IPS-NIHi11 (cell line): ENCODE data around the gene ADARB1.

ENCODE experiments used
- DNase-seq: peaks from one replicate; pipeline ENCODE4 v3.0.0; 2012; ENCODE audit warnings: mixed read lengths, low spot score

The ADARB1 gene

DNA sequence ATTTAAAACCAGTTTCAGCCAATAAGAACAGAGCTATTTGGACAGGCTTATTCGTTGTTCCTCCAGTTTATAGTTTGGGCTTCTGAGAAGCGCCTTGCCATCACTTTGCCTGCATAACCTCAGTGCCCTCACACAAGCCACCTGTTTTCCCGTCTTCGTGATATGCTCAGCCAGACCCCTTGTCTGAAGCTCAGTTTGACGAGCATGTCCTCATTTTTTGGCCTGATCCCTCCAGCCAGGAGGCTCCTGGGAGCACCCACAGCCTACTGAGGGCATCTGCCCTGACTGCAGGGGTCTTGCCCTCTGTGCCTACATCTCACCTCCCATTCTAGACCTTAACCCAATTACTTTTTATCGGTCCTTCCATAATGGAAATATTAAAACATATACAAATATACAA is 95.3 kb downstream of the ADARB1 start:
- DNase-seq = no peak

DNA sequence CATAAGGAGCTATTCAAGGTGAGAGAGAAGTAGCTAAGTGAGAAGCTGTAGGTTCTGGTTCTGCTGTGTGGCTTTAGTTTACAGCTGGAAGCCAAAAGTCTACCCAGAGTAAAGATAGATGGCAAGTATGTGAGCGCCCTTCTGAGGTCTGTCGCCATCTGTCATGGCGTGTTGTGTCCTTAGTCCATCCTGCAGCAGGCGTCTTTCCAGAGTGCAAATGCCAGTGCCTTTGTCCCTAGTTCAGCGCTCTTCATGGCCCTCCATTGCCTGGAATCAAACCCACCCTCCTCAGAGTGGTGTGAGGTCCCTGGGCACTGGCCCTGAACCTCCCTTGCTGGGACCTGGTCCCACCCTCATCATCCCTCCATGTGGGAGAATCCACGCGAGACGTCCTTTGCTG is 96.6 kb downstream of the ADARB1 start:
- no peak for DNase-seq

DNA sequence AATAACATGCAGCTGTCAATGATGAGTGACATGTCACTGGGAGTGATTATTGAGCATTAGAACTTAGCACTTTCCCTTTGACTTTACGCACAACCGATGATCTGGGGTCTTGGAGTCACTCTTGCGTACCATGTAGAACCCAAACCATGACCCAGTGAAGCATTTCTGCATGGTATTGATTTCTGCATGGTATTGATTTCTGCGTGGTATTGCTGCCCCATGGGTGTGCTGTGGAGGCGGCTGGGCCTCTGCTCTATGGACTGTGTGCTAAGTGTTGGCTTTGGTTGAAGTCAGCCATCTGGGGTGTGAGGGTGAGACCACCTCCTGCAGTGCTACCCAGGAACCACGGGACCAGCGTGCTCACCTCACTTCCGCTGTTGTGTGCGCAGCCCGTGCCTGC is 98.0 kb downstream of the ADARB1 start:
- DNase-seq = no peak

DNA sequence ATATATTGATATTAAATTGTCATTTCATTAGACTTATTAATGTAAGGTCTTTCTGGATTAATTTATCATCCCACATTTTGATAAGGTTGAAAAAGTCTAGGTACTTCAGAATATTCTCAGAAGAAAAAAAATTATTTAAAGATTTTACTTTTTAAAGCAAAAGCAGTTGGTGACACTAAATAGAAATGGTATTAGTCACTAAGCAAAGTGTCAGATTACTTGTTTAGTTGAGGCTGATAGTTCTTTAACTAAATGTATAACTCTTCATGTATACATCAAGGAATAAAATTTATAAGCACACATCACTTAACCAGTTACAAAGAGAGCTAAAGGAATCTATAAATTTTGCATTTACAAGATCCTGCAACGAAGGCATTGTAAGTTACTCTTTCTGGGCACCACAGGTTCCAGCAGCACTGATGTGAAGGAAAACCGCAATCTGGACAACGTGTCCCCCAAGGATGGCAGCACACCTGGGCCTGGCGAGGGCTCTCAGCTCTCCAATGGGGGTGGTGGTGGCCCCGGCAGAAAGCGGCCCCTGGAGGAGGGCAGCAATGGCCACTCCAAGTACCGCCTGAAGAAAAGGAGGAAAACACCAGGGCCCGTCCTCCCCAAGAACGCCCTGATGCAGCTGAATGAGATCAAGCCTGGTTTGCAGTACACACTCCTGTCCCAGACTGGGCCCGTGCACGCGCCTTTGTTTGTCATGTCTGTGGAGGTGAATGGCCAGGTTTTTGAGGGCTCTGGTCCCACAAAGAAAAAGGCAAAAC is 101.1 kb downstream of the ADARB1 start:
- no peak for DNase-seq

DNA sequence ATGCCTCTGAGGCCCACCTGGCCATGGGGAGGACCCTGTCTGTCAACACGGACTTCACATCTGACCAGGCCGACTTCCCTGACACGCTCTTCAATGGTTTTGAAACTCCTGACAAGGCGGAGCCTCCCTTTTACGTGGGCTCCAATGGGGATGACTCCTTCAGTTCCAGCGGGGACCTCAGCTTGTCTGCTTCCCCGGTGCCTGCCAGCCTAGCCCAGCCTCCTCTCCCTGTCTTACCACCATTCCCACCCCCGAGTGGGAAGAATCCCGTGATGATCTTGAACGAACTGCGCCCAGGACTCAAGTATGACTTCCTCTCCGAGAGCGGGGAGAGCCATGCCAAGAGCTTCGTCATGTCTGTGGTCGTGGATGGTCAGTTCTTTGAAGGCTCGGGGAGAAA is 101.8 kb downstream of the ADARB1 start:
- DNase-seq = no peak

DNA sequence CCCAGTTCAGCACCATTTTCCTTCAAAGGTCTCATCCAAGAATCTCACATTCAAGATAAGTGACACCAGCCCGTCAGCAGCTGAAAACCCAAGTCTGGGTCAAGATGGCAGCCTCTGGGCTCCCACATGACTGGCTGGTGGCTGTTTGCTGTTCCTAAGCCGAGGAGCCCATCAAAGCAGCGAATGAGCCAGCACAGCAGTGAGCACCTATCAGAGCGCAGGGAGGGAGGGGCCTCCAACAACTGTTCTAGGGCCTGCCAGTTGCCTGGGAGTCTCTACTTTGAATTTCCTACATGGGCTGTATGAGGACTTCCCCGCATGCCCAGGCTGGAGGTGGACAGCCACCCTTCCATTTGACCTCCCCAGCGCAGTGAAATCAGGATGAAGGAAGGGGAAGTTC is 102.7 kb downstream of the ADARB1 start:
- DNase-seq = no peak

DNA sequence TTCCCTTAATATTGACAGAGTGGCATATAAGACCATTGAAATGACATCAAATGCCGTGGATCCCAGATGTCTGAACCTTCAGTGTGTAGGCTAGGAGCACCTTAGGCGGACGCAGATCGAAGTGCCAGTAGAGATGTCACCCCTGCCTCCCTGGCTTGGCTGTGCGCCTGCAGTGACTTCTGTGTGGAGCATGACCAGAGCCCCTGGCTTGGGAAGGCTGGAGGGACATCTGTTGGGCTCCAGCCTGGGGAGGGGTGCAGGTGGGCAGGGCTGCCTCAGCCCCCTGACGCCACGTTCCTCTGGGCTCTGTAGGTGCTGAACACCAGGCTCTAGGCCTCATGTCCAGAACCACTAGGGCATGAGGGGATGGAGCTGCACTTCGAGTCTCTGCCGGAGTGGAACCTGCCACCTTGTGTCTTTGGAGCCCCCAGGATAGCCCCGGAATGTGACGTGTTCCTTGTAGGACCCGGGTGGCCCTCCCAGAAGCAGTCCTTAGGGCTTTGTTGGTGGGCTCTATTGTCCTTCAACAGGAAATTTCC is 103.8 kb downstream of the ADARB1 start:
- no peak for DNase-seq

DNA sequence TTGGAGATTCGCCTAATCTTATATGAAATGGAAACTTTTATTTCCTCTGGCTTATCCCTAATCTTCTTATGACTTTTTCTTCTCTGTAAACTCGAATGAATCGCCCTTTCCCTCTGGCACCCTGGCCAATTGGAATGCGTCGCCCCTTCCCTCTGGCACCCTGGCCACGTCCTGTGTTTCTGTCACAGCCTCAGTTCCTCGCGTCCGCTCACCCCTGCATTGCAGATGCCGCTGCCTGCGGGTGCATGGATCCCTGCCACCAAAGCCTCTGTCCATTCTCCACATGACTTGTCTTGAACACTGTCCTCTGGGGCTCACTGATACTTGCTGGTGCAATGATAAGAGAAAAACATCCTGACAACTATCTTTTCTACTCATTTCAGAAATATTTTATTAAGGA is 104.6 kb downstream of the ADARB1 start:
- DNase-seq = no peak

DNA sequence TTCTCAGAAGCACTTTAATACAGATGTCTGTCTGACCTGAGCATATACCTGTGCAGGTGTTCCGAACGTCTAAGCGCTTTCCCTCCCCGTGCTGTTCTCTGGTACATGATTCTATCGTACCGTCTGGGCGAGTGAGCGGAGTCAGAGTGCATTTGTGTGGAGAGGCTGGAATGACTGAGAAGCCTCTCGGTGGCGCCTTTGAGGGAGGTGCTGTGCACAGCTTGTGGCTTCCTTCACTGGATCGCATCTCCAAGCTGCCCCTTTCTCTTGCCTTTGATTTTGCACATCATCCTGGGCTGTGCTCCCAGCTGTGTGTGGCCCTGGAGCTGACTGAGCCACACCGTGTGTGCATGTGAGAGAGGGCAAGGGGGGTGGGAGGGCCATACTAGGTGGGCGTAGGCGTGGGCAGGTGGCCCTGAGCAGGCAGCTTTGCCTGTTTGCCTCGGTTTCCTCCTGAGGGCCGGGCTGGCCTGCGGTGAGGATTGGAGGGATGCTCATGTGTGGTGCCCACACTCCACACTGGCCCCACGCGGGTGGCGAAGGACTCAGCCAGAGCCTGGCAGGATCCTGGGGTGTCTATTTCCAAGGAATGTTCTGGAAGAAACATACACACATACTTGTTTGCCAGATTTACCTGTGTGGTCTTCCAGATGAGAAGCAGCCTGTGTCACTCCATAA is 105.3 kb downstream of the ADARB1 start:
- DNase-seq = no peak

DNA sequence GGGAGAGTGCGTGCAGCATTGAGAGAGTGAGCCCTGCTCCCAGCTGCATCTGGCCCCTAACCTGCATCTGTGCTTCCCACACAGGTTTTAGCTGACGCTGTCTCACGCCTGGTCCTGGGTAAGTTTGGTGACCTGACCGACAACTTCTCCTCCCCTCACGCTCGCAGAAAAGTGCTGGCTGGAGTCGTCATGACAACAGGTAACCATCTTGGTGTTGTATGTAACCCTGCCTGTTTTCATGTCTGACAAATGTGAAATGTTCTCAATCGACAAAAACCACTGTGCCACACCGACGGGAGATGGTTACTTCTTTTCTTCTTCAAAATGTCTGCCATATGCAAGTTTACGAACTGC is 105.8 kb downstream of the ADARB1 start:
- DNase-seq = no peak

DNA sequence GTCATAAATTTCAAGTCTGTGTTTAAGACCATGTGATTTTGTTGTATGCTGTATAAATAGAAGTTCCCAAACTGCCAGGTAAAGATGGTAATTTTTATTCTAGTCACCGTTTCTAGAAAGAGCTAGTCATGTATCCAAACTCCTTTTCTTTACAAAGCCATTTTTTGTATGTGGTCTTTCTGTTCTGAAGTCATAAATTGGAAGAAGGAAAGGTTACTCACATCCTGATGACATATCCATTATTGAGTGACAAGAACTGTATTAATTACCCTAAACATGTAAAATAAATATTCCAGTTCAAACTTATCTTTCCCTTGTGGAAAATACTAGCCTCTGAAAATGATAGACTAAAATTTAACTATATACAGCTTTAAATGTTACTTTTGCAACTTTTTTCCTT is 108.6 kb downstream of the ADARB1 start:
- DNase-seq = no peak

DNA sequence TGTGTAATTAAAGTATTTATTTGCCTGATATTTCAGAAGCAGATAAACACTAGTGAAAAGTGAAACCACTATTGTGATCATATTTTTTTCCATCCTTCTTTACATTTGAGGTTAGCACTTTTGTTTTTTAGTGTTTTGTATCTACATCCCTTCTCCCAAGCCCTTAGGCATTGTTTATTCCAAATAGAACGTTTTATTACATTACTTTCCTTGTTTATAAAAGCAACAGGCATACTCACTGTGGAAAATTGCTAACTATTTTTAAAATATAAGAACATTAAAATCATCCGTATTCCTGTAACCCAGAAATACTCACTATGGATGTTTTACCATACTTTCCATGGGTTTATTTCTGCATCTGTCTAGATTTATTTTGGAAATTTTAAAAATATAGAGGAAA is 109.5 kb downstream of the ADARB1 start:
- DNase-seq = no peak

DNA sequence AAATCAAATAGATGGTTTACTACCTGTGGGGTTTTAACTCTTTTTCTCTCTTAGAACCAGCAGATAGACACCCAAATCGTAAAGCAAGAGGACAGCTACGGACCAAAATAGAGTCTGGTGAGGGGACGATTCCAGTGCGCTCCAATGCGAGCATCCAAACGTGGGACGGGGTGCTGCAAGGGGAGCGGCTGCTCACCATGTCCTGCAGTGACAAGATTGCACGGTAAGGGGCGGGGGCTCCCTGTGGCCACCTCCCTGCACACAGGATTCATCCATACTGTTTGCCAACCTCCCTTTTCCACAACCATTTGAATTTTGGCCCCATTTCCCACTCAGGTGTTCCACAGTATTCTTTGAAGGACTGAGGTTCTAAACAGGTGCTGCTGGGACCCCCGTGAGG is 110.5 kb downstream of the ADARB1 start:
- no peak for DNase-seq

DNA sequence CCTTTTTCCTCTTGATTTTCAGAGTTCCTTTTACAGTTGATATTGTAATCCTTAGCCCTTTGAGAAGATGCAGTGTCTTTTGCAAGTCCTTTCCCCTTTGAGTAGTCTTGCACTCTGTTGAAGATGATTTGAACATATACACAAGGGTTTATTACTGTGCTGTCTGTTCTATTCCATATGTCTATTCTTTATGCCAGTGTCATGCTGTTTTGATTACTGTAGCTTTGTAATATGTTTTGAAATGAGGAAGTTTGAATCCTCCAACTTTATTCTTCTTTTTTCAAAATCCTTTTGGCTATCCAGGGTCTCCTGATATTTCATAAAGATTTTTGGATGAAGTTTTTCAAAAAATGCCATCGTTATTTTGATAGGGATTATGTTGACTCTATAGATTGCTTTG is 112.3 kb downstream of the ADARB1 start:
- no peak for DNase-seq

DNA sequence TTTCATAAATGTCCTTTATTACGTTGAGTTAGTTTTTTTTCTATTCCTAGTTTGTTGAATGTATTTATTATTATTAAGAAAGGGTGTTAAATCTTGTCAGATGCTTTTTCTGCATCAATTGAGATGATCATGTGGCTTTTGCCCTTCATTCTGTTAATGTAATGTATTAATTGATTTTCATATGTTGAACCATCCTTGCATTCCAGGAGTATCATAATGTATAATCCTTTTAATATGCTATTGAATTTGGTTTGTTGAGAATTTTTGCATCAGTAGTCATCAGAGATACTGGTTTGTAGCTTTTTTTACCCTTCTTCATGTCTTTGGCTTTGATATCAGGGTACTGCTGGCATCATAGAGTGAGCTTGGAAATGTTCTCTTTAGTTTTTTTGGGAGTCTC is 113.3 kb downstream of the ADARB1 start:
- no peak for DNase-seq

DNA sequence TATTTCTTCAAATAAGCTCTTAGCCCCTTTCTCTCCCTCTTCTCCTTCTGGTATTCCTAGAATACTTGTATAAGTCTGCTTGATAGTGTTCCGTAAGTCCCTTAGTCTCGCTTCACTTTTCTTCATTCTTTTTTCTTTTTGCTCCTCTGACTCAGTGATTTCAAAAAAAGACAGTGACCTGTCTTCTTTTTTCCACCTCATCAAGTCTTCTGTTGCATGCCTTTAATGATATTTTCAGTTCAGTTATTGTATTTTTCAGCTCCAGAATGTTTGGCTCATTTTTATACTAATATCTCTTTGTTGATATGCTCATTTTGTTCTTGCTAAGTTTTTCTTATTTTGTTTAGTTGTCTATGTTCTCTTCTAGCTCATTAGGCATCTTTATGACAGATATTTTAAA is 115.6 kb downstream of the ADARB1 start:
- no peak for DNase-seq

DNA sequence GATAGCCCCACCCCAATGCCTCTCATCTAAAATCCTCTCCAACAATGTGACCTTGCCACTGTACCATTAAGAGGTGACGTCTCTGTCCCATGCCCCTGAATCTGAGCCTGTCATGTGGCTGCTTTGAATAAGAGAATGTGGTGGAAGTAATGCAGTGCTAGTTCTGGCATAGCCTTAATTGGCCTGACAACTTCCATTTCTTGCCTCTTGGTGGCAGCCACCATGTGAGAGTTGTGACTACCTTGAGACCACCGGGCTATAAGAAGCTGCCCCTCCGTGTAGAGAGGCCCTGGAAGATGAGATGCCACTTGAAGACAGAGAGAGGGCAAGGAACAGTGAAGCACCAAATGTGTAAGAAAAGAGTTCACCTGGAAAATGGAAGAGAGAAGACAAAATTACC is 118.0 kb downstream of the ADARB1 start:
- DNase-seq = peak; percentile 47

DNA sequence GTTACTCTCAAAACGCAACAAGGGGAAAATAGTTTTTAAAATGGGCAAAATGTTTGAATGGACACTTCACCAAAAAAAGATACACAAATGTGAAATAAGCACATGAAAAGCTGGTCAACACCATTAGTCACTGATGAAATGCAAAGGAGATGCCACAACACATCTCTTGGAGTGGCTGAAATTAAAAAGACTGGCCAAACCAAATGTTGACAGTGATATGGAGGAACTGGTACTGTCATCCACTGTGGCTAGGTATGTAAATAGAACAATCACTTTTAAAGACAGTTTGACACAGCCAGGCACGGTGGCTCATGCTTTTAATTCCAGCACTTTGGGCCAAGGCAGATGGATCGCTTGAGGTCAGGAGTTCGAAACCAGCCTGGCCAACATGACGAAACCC is 122.2 kb downstream of the ADARB1 start:
- no peak for DNase-seq

DNA sequence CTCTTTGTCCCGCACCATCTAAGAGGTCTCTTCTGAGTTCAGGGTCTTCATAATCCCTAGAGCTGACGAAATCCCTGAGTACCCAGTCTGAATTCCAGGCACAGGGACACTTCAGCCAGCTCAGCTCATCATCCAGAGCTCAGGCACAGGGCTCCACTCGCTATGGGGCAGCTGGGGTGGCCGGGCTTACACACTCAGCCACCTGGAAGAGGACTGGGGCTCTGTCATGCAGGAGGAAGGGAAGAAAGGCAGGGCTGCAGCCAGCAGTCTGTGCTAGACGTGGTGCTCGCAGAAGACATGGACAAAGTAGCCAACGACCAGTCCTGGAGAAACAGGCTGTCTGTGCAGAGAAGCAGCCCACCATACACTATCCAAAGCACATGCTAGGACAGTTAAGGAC is 124.8 kb downstream of the ADARB1 start:
- no peak for DNase-seq

DNA sequence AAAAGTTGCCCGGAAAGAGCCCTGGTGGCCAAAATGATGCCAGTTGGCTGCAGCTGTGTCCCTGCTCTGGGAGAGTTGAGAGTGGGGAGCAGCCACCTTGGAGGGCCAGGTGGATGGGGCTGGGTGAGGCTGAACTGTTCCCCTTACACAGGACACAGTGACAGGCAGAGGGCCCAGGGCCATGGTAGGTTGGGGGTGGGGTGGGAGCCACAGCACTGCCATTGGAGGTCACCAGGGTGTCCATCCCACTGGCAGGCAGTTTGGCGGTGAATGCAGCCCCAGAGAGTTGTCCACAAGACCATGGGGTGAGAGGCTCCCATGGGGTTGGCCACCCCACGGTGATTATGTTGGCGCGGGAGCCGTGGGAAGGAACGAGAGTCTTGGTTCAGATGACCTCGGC is 125.7 kb downstream of the ADARB1 start:
- DNase-seq = no peak

DNA sequence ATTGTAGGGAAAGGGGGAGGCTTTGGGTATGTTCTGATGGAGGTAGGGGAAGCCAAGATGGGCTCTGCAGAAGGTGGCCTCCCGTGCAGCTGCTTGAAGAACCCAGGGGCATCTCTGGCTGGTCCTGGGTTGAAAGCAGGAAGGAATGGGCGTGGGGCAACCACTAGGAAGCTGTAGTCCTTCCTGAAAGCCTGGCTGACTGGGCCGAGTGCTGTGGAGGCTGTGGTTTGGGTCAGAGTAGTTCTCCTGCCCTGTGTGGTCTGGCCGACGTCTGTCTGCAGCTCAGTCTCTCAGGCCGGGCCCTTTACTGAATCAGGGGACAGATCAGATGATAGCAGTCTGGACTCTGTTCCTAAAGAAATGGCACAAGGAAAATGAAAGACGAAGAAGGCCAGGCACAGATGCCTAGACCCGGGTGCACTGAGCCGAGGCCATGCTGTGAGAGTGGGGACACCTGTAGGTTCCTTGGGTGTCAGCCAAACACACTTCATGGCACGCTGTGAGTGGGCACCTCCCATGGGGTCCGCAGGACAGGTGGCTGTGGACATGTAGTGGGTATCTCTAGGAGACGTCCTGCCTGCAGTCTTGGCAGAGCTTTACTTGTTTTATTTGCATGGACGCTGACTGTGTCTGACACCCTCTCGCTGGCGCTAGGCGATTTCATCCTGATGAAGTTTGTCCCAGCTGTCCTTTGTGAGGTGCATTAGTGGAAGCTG is 126.4 kb downstream of the ADARB1 start:
- DNase-seq = no peak

DNA sequence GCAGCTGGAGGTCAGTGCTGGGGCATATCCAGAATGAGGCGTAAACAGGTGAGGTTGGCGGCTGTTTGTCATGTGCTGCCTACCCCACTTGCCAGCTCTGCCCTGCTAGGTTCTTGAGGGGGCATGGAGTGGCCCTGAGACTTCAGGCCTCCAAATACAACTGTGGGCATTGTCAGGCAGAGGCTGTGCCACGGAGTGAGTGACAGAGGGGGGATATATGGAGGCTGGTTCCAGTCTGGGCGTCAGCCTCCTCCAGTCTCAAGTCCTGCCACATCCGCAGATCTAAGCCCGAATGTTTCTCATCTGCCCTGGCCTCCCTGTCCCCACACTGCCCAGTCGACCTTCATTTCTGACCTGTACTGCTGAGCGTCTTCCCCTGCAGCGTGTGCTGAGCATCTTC is 128.0 kb downstream of the ADARB1 start:
- no peak for DNase-seq

DNA sequence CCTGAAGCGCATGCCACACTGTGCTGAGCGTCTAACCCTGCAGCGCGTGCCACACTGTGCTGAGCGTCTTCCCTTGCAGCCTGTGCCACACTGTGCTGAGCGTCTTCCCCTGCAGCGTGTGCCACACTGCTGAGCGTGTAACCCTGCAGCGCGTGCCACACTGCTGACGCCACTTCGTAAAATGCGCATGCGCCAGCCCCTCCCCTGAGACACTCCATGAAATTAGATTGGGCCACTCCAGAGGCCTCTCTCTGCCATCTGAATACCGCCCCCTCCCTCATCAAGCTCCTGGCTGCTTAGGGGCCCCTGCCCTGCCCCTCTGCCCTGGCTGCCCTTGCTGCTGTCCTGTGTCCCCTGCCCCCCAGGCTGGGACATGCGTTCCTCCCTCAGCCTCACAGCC is 128.5 kb downstream of the ADARB1 start:
- DNase-seq = no peak
